ENCODE results near the gene CREB3L4.

DNA sequence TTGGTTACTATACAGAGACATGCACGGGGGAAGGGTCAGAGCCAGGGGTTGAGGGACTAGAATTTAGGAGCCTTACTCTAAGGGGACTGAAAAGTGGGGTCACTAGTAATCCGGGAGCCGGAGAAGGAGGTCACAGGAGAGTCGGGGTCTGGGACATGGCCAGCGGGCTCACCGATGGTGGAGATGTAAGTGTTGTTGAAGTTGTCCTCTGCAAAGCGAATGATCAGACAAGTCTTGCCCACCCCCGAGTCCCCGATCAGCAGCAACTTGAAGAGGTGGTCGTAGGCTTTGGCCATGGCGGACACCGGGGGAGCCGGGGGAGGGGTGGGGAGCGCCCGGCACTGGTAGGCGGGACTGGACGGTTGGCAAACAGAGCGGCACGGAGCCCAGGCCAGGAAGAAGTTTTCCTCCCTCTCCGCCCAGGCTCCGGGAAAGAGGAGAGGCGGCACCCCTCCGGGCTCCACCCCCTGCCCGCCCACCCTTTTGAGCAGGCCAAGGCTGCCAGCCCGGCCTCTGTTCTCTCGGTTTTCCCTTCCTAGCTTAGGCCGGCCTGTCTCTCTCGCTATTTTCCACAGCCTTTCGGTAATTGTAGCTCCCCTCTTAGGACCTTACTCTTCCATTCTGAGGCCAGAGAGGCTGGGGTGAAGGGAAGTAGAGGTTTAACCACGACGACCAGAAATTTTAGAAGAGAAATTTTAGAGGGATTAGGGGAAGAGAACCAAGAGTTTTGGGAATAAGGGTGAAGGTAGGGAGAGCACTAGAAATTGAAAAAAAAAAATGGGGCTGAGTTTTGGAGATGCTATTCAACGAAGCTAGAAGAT, 18.4 kb downstream of the CREB3L4 start, which contains the start of gene RAB13:
- TF ChIP-seq, protein P1, sequence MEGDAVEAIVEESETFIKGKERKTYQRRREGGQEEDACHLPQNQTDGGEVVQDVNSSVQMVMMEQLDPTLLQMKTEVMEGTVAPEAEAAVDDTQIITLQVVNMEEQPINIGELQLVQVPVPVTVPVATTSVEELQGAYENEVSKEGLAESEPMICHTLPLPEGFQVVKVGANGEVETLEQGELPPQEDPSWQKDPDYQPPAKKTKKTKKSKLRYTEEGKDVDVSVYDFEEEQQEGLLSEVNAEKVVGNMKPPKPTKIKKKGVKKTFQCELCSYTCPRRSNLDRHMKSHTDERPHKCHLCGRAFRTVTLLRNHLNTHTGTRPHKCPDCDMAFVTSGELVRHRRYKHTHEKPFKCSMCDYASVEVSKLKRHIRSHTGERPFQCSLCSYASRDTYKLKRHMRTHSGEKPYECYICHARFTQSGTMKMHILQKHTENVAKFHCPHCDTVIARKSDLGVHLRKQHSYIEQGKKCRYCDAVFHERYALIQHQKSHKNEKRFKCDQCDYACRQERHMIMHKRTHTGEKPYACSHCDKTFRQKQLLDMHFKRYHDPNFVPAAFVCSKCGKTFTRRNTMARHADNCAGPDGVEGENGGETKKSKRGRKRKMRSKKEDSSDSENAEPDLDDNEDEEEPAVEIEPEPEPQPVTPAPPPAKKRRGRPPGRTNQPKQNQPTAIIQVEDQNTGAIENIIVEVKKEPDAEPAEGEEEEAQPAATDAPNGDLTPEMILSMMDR (IDR thresholded peaks at IDR 0.05; ENCODE audit: low read depth, low read length, poor library complexity, severe bottlenecking), result no peak
- no peak for TF ChIP-seq EZH2phosphoT487 (IDR thresholded peaks at IDR 0.05; ENCODE audit: borderline replicate concordance, low read length)
